ENCODE measurements around the gene KCNQ1OT1. TPM values are rescaled to one million over a fixed set of nuclear protein-coding genes. Genes with fewer than 3 reads are reported as not detected.
A peak's percentile ranks its signal among the peaks of the same experiment; 100 is the strongest.

KCNQ1OT1 gene
- total and polyA plus RNA-seq, 8 donors, result under 0.01 to 15.1 (median 2.3) TPM

- TF ChIP-seq EP300 (IDR thresholded peaks at IDR 0.05) (no peak), POLR2AphosphoS5 (IDR thresholded peaks at IDR 0.05) (no peak), CTCF (IDR thresholded peaks at IDR 0.05) (no peak), POLR2A (IDR thresholded peaks at IDR 0.05) (no peak)
- Histone ChIP-seq H3K4me1 (peaks cover 6 to 27% (median 23%) of the 10 kb centered on the region in 4 donors), H3K4me3 (no peak overlapping the region), H3K9me3 (no peaks in the 10 kb centered on the region), H3K36me3 (peaks cover 0 to 17% (median 7%) of the 10 kb centered on the region in 4 donors), H3K27me3 (no peaks in the 10 kb centered on the region), H3K27ac (no peak overlapping the region)
- WGBS, 5 donors, result 83 to 91% (median 88%) methylated on average over 13 to 14 of the region's 14 CpGs
- intact Hi-C loops (cut with DNase I; ENCODE audit: low total_unique reads), result no loop called here
- DNase-seq, result no peak
Observed at GRCh38 chr11:2569321-2569721, 130.5 kb downstream of the KCNQ1OT1 start.

- WGBS, 5 donors, result 70 to 100% (median 88%) methylated on average over 2 to 5 of the region's 5 CpGs
- peaks cover 10 to 29% (median 16%) of the 10 kb centered on the region in 4 donors for H3K4me1 ChIP-seq
Observed at GRCh38 chr11:2567026-2567671, 132.6 kb downstream of the KCNQ1OT1 start.

DNA sequence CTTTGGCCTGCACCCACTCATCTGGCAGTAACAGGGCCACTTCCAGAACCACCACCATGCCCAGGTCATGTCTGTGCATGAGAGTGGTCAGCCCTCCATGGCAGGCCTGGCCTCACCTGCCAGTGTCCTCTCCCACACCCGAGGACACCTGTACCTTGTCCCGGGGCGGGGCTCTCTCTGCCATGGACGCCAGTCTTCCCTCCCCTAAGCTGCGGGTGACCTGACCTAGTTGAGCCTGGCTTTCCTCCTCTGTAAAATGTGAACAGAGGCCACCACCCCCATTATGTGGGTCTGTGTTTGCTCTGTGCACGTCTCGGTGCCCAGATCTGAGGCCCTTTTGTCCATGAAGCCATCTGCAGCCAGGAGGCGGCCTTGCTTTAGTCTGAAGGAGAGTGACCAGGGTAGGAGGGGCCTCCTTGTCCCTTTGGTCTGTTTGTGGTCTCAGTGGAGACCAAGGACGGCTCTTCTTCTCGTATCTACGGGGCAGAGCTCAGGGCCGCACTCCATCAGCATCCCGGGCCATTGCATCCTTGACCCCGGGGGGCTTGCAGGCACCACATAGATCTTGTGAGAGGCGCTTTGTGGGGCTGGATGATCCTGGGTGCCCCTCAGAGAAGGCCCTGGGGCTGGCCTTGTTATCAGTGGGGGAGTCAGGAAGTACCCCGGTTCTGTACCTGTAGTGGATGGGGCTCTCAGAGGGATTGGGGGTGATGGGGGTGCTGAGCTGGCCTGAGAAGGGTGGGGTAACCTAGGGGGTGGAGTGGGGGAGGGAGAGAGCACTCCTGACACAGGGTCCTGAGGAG, 133.4 kb downstream of the KCNQ1OT1 start:
- Histone ChIP-seq H3K4me3 (no peak overlapping the region), H3K4me1 (peaks cover 16 to 35% (median 19%) of the 10 kb centered on the region in 4 donors), H3K36me3 (peaks cover 0 to 6% (median 0%) of the 10 kb centered on the region in 4 donors), H3K27ac (peak overlapping the region in 3 of 5 donors; percentile 15 to 32 (median 16)), H3K9me3 (no peaks in the 10 kb centered on the region), H3K27me3 (no peaks in the 10 kb centered on the region)
- DNase-seq, result peak; percentile 35 to 68
- intact Hi-C loops (cut with DNase I; ENCODE audit: low total_unique reads), result no loop called here
- WGBS, 5 donors, result 66 to 89% (median 72%) methylated on average over 12 to 16 of the region's 16 CpGs
- TF ChIP-seq POLR2AphosphoS5 (IDR thresholded peaks at IDR 0.05) (no peak), EP300 (IDR thresholded peaks at IDR 0.05) (no peak), CTCF (IDR thresholded peaks at IDR 0.05) (no peak), POLR2A (IDR thresholded peaks at IDR 0.05) (no peak)

More at GRCh38 chr11:2567026-2567671, 132.6 kb downstream of the KCNQ1OT1 start:
- no peak overlapping the region for H3K4me3 ChIP-seq
- intact Hi-C loops (cut with DNase I; ENCODE audit: low total_unique reads), result no loop called here
- peak overlapping the region in 2 of 5 donors; percentile 2 to 15 for H3K27ac ChIP-seq
- no peak for TF ChIP-seq CTCF (IDR thresholded peaks at IDR 0.05)
- TF ChIP-seq EP300 (IDR thresholded peaks at IDR 0.05), result no peak
- TF ChIP-seq POLR2A (IDR thresholded peaks at IDR 0.05), result no peak
- TF ChIP-seq POLR2AphosphoS5 (IDR thresholded peaks at IDR 0.05), result no peak
- no peak for DNase-seq
- no peaks in the 10 kb centered on the region for H3K27me3 ChIP-seq
- peaks cover 0 to 6% (median 3%) of the 10 kb centered on the region in 4 donors for H3K36me3 ChIP-seq
- no peaks in the 10 kb centered on the region for H3K9me3 ChIP-seq

DNA sequence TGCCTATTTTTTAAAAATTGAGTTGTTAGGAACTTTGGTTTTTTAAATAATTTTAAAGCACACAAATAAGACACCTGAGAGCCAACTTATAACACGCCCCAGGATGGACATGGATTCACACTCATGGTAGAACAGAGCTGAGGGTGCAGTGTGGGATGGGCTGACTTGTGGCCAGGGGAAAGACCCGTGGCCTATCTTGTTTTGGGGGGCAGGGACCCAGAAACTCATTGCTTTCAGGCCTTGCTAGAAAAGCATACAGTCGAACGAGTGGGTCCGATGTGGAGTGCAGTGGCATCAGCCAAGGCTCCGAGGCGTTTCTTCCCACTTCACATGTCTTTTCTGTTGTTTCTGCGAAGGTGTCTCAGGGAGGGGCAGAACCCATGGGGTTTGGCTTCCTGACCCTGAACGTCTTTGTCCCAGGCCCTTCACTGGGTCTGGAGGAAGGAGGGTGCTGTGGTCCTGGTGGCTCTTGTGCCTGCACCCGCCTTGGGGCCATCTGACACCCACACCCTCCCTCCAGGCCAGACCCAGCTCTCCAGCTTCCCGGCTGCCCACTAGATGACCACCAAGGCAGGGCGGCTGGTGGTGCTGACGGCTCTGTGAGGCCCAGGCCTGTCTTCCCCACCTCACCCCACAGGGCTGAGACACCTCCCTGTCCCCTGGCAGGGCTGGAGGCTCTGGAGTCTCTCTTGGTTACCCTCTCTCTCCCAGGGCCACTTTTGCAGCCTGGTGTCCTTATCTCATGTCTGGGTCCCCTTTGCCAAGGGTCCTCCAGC, 134.2 kb downstream of the KCNQ1OT1 start:
- Histone ChIP-seq H3K4me1 (peaks cover 16 to 39% (median 20%) of the 10 kb centered on the region in 4 donors), H3K27ac (peak overlapping the region in 4 of 5 donors; percentile 15 to 32 (median 16)), H3K36me3 (peaks cover 0 to 2% (median 0%) of the 10 kb centered on the region in 4 donors), H3K27me3 (no peaks in the 10 kb centered on the region), H3K9me3 (no peaks in the 10 kb centered on the region), H3K4me3 (no peak overlapping the region)
- TF ChIP-seq EP300 (IDR thresholded peaks at IDR 0.05), result no peak
- TF ChIP-seq CTCF (IDR thresholded peaks at IDR 0.05), result no peak
- TF ChIP-seq POLR2A (IDR thresholded peaks at IDR 0.05), result no peak
- no peak for TF ChIP-seq POLR2AphosphoS5 (IDR thresholded peaks at IDR 0.05)
- 90 to 94% (median 93%) methylated on average over 13 of the region's 13 CpGs for WGBS, 5 donors
- no peak for DNase-seq
- intact Hi-C loops (cut with DNase I; ENCODE audit: low total_unique reads), result no loop called here
